GM10248 (cell line): Measurements from ENCODE around the gene MPL.

Experiments
- CTCF ChIA-PET: fragments of 300-600 bp; sonication (Branson Sonifier 250); formaldehyde crosslinking; extraction: SDS; loops from one replicate; lab custom pipeline; 2021; ENCODE audit warnings: antibody characterized with exemption; lab: Yijun Ruan, JAX
- POLR2A ChIA-PET: fragments of 350-650 bp; sonication (Branson Sonifier 250); formaldehyde crosslinking; extraction: SDS; loops from one replicate; lab custom pipeline; 2020; ENCODE audit warnings: antibody characterized with exemption; lab: Yijun Ruan, JAX
- DNase-seq: peaks from one replicate; pipeline ENCODE4 v3.0.0; 2012; ENCODE audit errors: extremely low spot score
- CTCF ChIP-seq: IDR thresholded peaks from 2 replicates; pipeline ENCODE4 v1.5.1; 2012; ENCODE audit warnings: mild to moderate bottlenecking, low read depth; ENCODE audit errors: extremely low read depth, missing control alignments, control extremely low read depth

MPL gene

GRCh38 chr1:43315963-43316737 is 21.5 kb upstream of the MPL start:
- no peak for TF ChIP-seq CTCF
- CTCF ChIA-PET = no interaction called here

GRCh38 chr1:43316738-43317520 is 20.7 kb upstream of the MPL start:
- DNase-seq = no peak
- ChIA-PET CTCF (no interaction called here), POLR2A (no interaction called here)

More at GRCh38 chr1:43315963-43316737, 21.5 kb upstream of the MPL start:
- POLR2A ChIA-PET = no interaction called here
- DNase-seq = no peak

GRCh38 chr1:43317817-43318471 is 19.7 kb upstream of the MPL start:
- CTCF ChIA-PET = no interaction called here
- POLR2A ChIA-PET = no interaction called here
- DNase-seq = no peak
- no peak for TF ChIP-seq CTCF

More at GRCh38 chr1:43316738-43317520, 20.7 kb upstream of the MPL start:
- no peak for TF ChIP-seq CTCF

GRCh38 chr1:43318831-43319230 is 18.8 kb upstream of the MPL start:
- POLR2A ChIA-PET = no interaction called here
- no peak for DNase-seq
- no peak for TF ChIP-seq CTCF
- CTCF ChIA-PET = no interaction called here

- DNase-seq = no peak
- TF ChIP-seq CTCF = no peak
- POLR2A ChIA-PET = no interaction called here
- CTCF ChIA-PET = no interaction called here
Observed at GRCh38 chr1:43319288-43319687, 18.3 kb upstream of the MPL start.

GRCh38 chr1:43319766-43320165 is 17.9 kb upstream of the MPL start:
- DNase-seq = no peak
- no peak for TF ChIP-seq CTCF
- POLR2A ChIA-PET = no interaction called here
- CTCF ChIA-PET = interaction anchor here (1.7 to 1.9 kb wide), 2 partner anchors 10 to 11 kb away, joined by 5 read pairs; no protein-coding TSS in a partner anchor
